K562 (cell line): ENCODE data around the gene USP13. TPM values are rescaled to one million over a fixed set of nuclear protein-coding genes. Genes with fewer than 3 reads are reported as not detected.

ENCODE experiments used
- ATAC-seq: fragments of 200-7000 bp; cut with Tn5 transposase; 3 replicates; pipeline ENCODE4 v1.9.1; 2020; ENCODE audit warnings: moderate library complexity
- BruUV-seq: library from RNA; stranded (reverse); fragments of 400-500 nt; replicated peaks from 2 replicates; lab custom pipeline; 2021; lab: Mats Ljungman, UMichigan
- CTCF ChIA-PET: fragments of 300-600 bp; formaldehyde crosslinking; extraction: SDS; loops from one replicate; lab custom pipeline; 2021; ENCODE audit warnings: low intra/inter-chr PET ratio; lab: Yijun Ruan, JAX
- POLR2A ChIA-PET: fragments of 300-600, 350-650 bp; sonication (Branson Sonifier 250); formaldehyde crosslinking; extraction: SDS; loops from one replicate; lab custom pipeline; 2021; ENCODE audit warnings: antibody characterized with exemption, inconsistent platforms; lab: Yijun Ruan, JAX
- DNase-seq, 4 experiments: peaks; one replicate each; pipeline versions ENCODE4 v3.0.0 to v3.0.0-alpha.2; 2011 to 2018; ENCODE audit warnings: low spot score in 3 of 4, mixed read lengths in 3 of 4; ENCODE audit errors: extremely low read depth in 1 of 4
- FAIRE-seq: peaks from 2 replicates; lab custom pipeline; 2011; peaks lifted over from hg19 to GRCh38; lab: Jason Lieb, UNC
- H2AFZ ChIP-seq: 2 replicates; pipeline ENCODE4 v1.6.0; 2011; ENCODE audit warnings: low read depth, low read length, control low read depth, inconsistent platforms
- H3K27ac ChIP-seq: fragments of 200-600 bp; 3 replicates; pipeline ENCODE4 v1.8.0; 2011; ENCODE audit warnings: low read depth, mild to moderate bottlenecking, control low read depth, inconsistent platforms, low read length, moderate library complexity, mixed read lengths; ENCODE audit errors: extremely low read depth
- H3K27me3 ChIP-seq, 2 experiments: fragments of 300-600 bp in 1 of 2; 2 replicates in 1 of 2; 3 replicates in 1 of 2; pipeline versions ENCODE4 v1.6.0 to v1.8.0; 2011; ENCODE audit warnings: inconsistent platforms in 2 of 2, low read length in 2 of 2, mild to moderate bottlenecking in 1 of 2, mixed read lengths in 1 of 2, moderate library complexity in 1 of 2; ENCODE audit not compliant: control insufficient read depth in 2 of 2, insufficient read depth in 2 of 2
- H3K36me3 ChIP-seq: fragments of 300-600 bp; 3 replicates; pipeline ENCODE4 v1.8.0; 2011; ENCODE audit warnings: mild to moderate bottlenecking, low read length, inconsistent platforms; ENCODE audit not compliant: control insufficient read depth, insufficient read depth
- H3K4me1 ChIP-seq, 2 experiments: fragments of 200-600 bp in 1 of 2; replicated peaks in 1 of 2; 2 replicates in 1 of 2; 3 replicates in 1 of 2; pipeline versions ENCODE4 v1.5.1 to v1.8.0; 2011; ENCODE audit warnings: inconsistent platforms in 2 of 2, low read length in 2 of 2, mild to moderate bottlenecking in 1 of 2, mixed read lengths in 1 of 2, moderate library complexity in 1 of 2; ENCODE audit not compliant: control insufficient read depth in 2 of 2, insufficient read depth in 2 of 2
- H3K4me2 ChIP-seq: 2 replicates; pipeline ENCODE4 v1.6.1; 2011; ENCODE audit warnings: low read length, control low read depth, inconsistent platforms, mixed read lengths; ENCODE audit not compliant: insufficient read depth
- H3K4me3 ChIP-seq: fragments of 200-600 bp; sonication (generic), shearing (Covaris generic); 2 replicates; pipeline ENCODE4 v1.5.1; 2016; ENCODE audit warnings: control low read depth, inconsistent platforms
- H3K79me2 ChIP-seq: fragments of 200-600 bp; 3 replicates; pipeline ENCODE4 v1.8.0; 2011; ENCODE audit warnings: low read length, inconsistent platforms; ENCODE audit not compliant: control insufficient read depth, insufficient read depth
- H3K9ac ChIP-seq, 2 experiments: 2 replicates each; pipeline versions ENCODE4 v1.6.0 to v1.6.1; 2011; ENCODE audit warnings: low read depth in 2 of 2, low read length in 2 of 2, control low read depth in 1 of 2, inconsistent platforms in 1 of 2, mild to moderate bottlenecking in 1 of 2, mixed read lengths in 1 of 2; ENCODE audit not compliant: insufficient read depth in 1 of 2
- H3K9me1 ChIP-seq: one replicate; pipeline ENCODE4 v1.6.0; 2011; ENCODE audit warnings: inconsistent platforms, mild to moderate bottlenecking, low read length, moderate library complexity; ENCODE audit not compliant: control insufficient read depth, insufficient read depth
- H3K9me3 ChIP-seq: replicated peaks from 2 replicates; pipeline ENCODE4 v1.5.1; 2011; ENCODE audit warnings: low read depth, low read length, inconsistent platforms; ENCODE audit not compliant: control insufficient read depth, insufficient read depth
- H4K20me1 ChIP-seq: replicated peaks from 2 replicates; pipeline ENCODE4 v1.6.1; 2011; ENCODE audit warnings: low read length, inconsistent platforms, mixed read lengths; ENCODE audit not compliant: control insufficient read depth, insufficient read depth
- CREB3 ChIP-seq: fragments of 450-650 bp; conservative IDR thresholded peaks from 2 replicates; pipeline ENCODE4 v1.6.1; 2016; ENCODE audit warnings: missing genetic modification characterization, low read depth, mild to moderate bottlenecking, missing compliant biosample characterization, moderate library complexity
- EWSR1 ChIP-seq: fragments of 450-650 bp; IDR thresholded peaks from 2 replicates; pipeline ENCODE4 v1.6.1; 2018; ENCODE audit warnings: borderline replicate concordance, mild to moderate bottlenecking, low read depth, moderate library complexity; ENCODE audit not compliant: partially characterized antibody
- GTF2A2 ChIP-seq: IDR thresholded peaks from 2 replicates; pipeline ENCODE4 v1.6.1; 2016; ENCODE audit warnings: mild to moderate bottlenecking, missing genetic modification characterization, missing compliant biosample characterization
- SAFB2 ChIP-seq: fragments of 200-400 bp; formaldehyde crosslinking; IDR thresholded peaks from 2 replicates; pipeline ENCODE4 v1.6.1; 2018; ENCODE audit warnings: borderline replicate concordance, low read length, low read depth, moderate library complexity; ENCODE audit not compliant: severe bottlenecking
- STAT6 ChIP-seq: sonication (generic); formaldehyde crosslinking; IDR thresholded peaks from 2 replicates; pipeline ENCODE4 v1.8.1; 2023; ENCODE audit warnings: mild to moderate bottlenecking, missing genetic modification reagents
- TEAD4 ChIP-seq, 2 experiments: sonication (generic) in 1 of 2; formaldehyde crosslinking in 1 of 2; IDR thresholded peaks; 2 replicates each; pipeline versions ENCODE4 v1.6.1 to v1.8.0; 2012 to 2022; ENCODE audit warnings: borderline replicate concordance in 1 of 2, inconsistent platforms in 1 of 2, low read length in 1 of 2, mild to moderate bottlenecking in 1 of 2, missing genetic modification reagents in 1 of 2
- TFAM ChIP-seq: fragments of 250-450 bp; sonication (Bioruptor Pico); conservative IDR thresholded peaks from 2 replicates; pipeline ENCODE4 v1.5.0; 2021; ENCODE audit warnings: mild to moderate bottlenecking, moderate library complexity
- ZEB2 ChIP-seq: fragments of 450-650 bp; IDR thresholded peaks from 2 replicates; pipeline ENCODE4 v1.6.1; 2016
- ZNF232 ChIP-seq: sonication (generic); formaldehyde crosslinking; IDR thresholded peaks from 2 replicates; pipeline ENCODE4 v1.8.0; 2022; ENCODE audit warnings: mild to moderate bottlenecking, missing genetic modification reagents
- WGBS: fragments of 100-300 bp; shearing (Covaris generic); methylation state at CpG from one replicate; pipeline ENCODE4 v1.1.6; 2016; ENCODE audit warnings: low coverage, mixed read lengths; ENCODE audit not compliant: insufficient coverage; ENCODE audit errors: missing lambda C conversion rate; 5-methylcytosine and 5-hydroxymethylcytosine counted together
- in situ Hi-C: fragments of 300-500 bp; cut with MboI; formaldehyde crosslinking; loops from 4 replicates; pipeline ENCODE4 v1.15.0; 2018; ENCODE audit warnings: inconsistent platforms, mixed read lengths
- intact Hi-C: fragments of 100-400 bp; cut with micrococcal nuclease; formaldehyde crosslinking; loops from 2 replicates; pipeline ENCODE4 v1.14.2; 2022
- polyA plus RNA-seq, 8 experiments: library from polyadenylated mRNA; depleted of rRNA in 4 of 8; stranded (reverse) in 5 of 8; unstranded in 3 of 8; fragments of >200 nt; fragmentation: Nextera tagmentation in 2 of 8; fragmentation: Illumina TruSeq in 1 of 8; extraction: Ambion mirVana in 2 of 8; extraction: Trizol in 1 of 8; gene quantifications; 2 replicates each; pipeline versions ENCODE4 v1.2.1 to v1.2.3, GENCODE V29; 2011 to 2014; ENCODE audit warnings: inconsistent platforms in 1 of 8, missing spikeins in 1 of 8
- total RNA-seq, 7 experiments: library from RNA; depleted of rRNA in 6 of 7; stranded (reverse); fragments of >200 nt in 6 of 7; fragmentation: Illumina TruSeq in 2 of 7; extraction: Trizol in 2 of 7; gene quantifications; 2 replicates each; pipeline versions ENCODE4 v1.2.1 to v1.2.3, GENCODE V29; 2011 to 2021; ENCODE audit warnings: low replicate concordance in 1 of 7

USP13 gene
- total and polyA plus RNA-seq, 9 of the 15 experiments (the other 6 are each of a cell fraction or from before 2014, with no cell fraction given): 0.11 to 2.3 (median 0.51) TPM

GRCh38 chr3:179688850-179689249 is 36.0 kb downstream of the USP13 start:
- no peaks in the 10 kb centered on the region for H3K9me1 ChIP-seq
- H3K4me3 ChIP-seq: no peak overlapping the region
- 2% methylated on average over 4 of the region's 4 CpGs for WGBS
- ATAC-seq (no peak), FAIRE-seq (no peak), DNase-seq (no peak)
- TF ChIP-seq SAFB2 (no peak), CREB3 (no peak), ZEB2 (no peak), TEAD4 (IDR thresholded peaks at IDR 0.05; ENCODE audit: low read length) (no peak), TEAD4 (CRISPR knock-in tag; IDR thresholded peaks at IDR 0.05; ENCODE audit: borderline replicate concordance) (no peak), ZNF232 (CRISPR knock-in tag) (no peak), STAT6 (CRISPR knock-in tag) (no peak), TFAM (CRISPR knock-in tag) (no peak), GTF2A2 (tag) (no peak), EWSR1 (no peak)
- BruUV-seq: no TSS peak
- no peaks in the 10 kb centered on the region for H3K4me1 ChIP-seq
- no peak overlapping the region for H3K4me2 ChIP-seq
- intact Hi-C loops (no loop called here), in situ Hi-C loops (no loop called here)
- no peak overlapping the region for H2AFZ ChIP-seq
- no peaks in the 10 kb centered on the region for H4K20me1 ChIP-seq
- H3K79me2 ChIP-seq: no peaks in the 10 kb centered on the region
- no peaks in the 10 kb centered on the region for H3K36me3 ChIP-seq
- ChIA-PET POLR2A (no interaction called here), CTCF (no interaction called here)
- no peak overlapping the region for H3K27ac ChIP-seq
- no peak overlapping the region for H3K9ac ChIP-seq
- H3K27me3 ChIP-seq: peaks cover 7 to 12% of the 10 kb centered on the region in 2 experiments; a peak in 4 of 5 replicates
- no peaks in the 10 kb centered on the region for H3K9me3 ChIP-seq
